Heart left ventricle (tissue), 13 donors: ENCODE data around the gene GCDH.

Experiments
- POLR2A ChIP-seq, 2 donors: fragments of 450-650 bp; IDR thresholded peaks; one replicate each; pipeline ENCODE4 v1.6.1; 2017; ENCODE audit warnings: antibody characterized with exemption in 2 of 2, mild to moderate bottlenecking in 2 of 2, moderate library complexity in 2 of 2
- TF ChIP-seq, protein P1 (sequence below), 12 donors: fragments of 200-600 bp; sonication (generic) in 4 of 12; IDR thresholded peaks; one replicate each; pipeline versions ENCODE4 v1.5.0 to v1.8.0; 2018 to 2022; ENCODE audit warnings: antibody characterized with exemption in 12 of 12, mild to moderate bottlenecking in 5 of 12
- donor health status: ischemic (EF 13 %, LVEDD 7.1; RV severe dilation, severe dysfunction).
- donor health status: DM: no; HTN: yes; CAD: no.
- donor health status: DM: no; HTN: no; CAD: no.
- donor health status: ischemic (EF 25% LVEDD 6.9; RV normal size, moderate dysfunction).
- donor health status: ischemic (EF 25% LVEDD 5.7; RV mildly dilated, moderate dysfunction).
- donor health status: ischemic (EF 35%, LVEDD 5.7; RV mildly dilated, moderate dysfunction).
- donor health status: nonischemic (EF 11% LVEDD 7.7; RV severe dilation, severe dysfunction).
- donor health status: DM: yes; HTN: yes; CAD: no.
- donor health status: PGD.
- donor health status: ischemic (EF 29% LVEDD 5.4; RV normal size, mild dysfunction).
- donor health status: nonischemic (EF 23%, LVEDD 6.1; RV moderate dilation, normal function).

DNA sequence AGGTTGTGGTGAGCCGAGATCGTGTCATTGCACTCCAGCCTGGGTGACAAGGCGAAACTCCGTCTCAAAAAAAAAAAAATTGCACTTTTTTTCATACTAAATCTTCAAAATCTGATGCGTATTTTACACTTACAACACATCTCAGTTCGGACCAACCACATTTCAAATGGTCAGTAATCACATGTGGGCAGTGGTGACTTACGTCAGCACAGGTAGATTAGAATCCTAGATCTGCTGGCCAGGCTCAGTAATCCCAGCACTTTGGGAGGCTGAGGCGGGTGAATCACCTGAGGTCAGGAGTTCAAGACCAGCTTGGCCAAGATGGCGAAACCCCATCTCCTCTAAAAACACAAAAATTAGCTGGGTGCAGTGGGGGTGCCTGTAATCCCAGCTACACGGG lies 44.1 kb downstream of the GCDH start:
- TF ChIP-seq, protein P1, sequence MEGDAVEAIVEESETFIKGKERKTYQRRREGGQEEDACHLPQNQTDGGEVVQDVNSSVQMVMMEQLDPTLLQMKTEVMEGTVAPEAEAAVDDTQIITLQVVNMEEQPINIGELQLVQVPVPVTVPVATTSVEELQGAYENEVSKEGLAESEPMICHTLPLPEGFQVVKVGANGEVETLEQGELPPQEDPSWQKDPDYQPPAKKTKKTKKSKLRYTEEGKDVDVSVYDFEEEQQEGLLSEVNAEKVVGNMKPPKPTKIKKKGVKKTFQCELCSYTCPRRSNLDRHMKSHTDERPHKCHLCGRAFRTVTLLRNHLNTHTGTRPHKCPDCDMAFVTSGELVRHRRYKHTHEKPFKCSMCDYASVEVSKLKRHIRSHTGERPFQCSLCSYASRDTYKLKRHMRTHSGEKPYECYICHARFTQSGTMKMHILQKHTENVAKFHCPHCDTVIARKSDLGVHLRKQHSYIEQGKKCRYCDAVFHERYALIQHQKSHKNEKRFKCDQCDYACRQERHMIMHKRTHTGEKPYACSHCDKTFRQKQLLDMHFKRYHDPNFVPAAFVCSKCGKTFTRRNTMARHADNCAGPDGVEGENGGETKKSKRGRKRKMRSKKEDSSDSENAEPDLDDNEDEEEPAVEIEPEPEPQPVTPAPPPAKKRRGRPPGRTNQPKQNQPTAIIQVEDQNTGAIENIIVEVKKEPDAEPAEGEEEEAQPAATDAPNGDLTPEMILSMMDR (IDR thresholded peaks at IDR 0.05), result no peak
- TF ChIP-seq POLR2A (IDR thresholded peaks at IDR 0.05), result no peak
